Kidney (tissue), 14 donors: ENCODE results near the gene AHNAK. TPM values are rescaled to one million over a fixed set of nuclear protein-coding genes. Genes with fewer than 3 reads are reported as not detected.

Experiments used
- DNase-seq, 5 donors: peaks; one replicate each; pipeline ENCODE4 v3.0.0-alpha.2; 2013 to 2020
- FAIRE-seq: peaks from 2 replicates; lab custom pipeline; 2012; peaks lifted over from hg19 to GRCh38; lab: Jason Lieb, UNC
- H3K27ac ChIP-seq, 2 donors: one replicate each; pipeline ENCODE4 v1.7.0; 2013; ENCODE audit warnings: low read depth in 2 of 2, low read length in 2 of 2, inconsistent platforms in 1 of 2
- H3K27me3 ChIP-seq: one replicate; pipeline ENCODE4 v1.7.1; 2013; ENCODE audit warnings: low read length, inconsistent platforms; ENCODE audit not compliant: control insufficient read depth, insufficient read depth
- H3K36me3 ChIP-seq, 3 donors: one replicate each; pipeline versions ENCODE4 v1.7.0 to v1.7.1; 2013; ENCODE audit warnings: low read length in 3 of 3, control low read depth in 1 of 3, inconsistent platforms in 1 of 3; ENCODE audit not compliant: insufficient read depth in 3 of 3, control insufficient read depth in 2 of 3
- H3K4me1 ChIP-seq, 3 donors: one replicate each; pipeline versions ENCODE4 v1.7.0 to v1.7.1; 2013; ENCODE audit warnings: low read length in 3 of 3, inconsistent platforms in 1 of 3, low read depth in 1 of 3; ENCODE audit not compliant: control insufficient read depth in 2 of 3, insufficient read depth in 2 of 3
- H3K4me3 ChIP-seq, 3 donors: one replicate each; pipeline versions ENCODE4 v1.7.0 to v1.8.1; 2013; ENCODE audit warnings: low read length in 3 of 3, control low read depth in 1 of 3, inconsistent platforms in 1 of 3
- H3K9ac ChIP-seq, 3 donors: one replicate each; pipeline versions ENCODE4 v1.7.0 to v1.7.1; 2013; ENCODE audit warnings: low read length in 3 of 3, control low read depth in 1 of 3, inconsistent platforms in 1 of 3
- H3K9me3 ChIP-seq, 3 donors: one replicate each; pipeline versions ENCODE4 v1.7.0 to v1.7.1; 2013; ENCODE audit warnings: low read length in 3 of 3, control low read depth in 1 of 3, inconsistent platforms in 1 of 3; ENCODE audit not compliant: control insufficient read depth in 2 of 3, insufficient read depth in 1 of 3
- CTCF ChIP-seq: IDR thresholded peaks from 3 replicates; pipeline ENCODE4 v1.5.1; 2012; ENCODE audit warnings: mild to moderate bottlenecking, moderate library complexity, borderline replicate concordance; ENCODE audit not compliant: insufficient read depth; ENCODE audit errors: extremely low read depth
- intact Hi-C: fragments of 100-400 bp; cut with DNase I; formaldehyde crosslinking; loops from one replicate; pipeline ENCODE4 v1.11.1; 2022
- polyA plus RNA-seq: library from polyadenylated mRNA; stranded (reverse); fragments of 350-450 nt; fragmentation: Illumina TruSeq; extraction: RNeasy Lipid Tissue Mini Kit (QIAGEN cat#74804); gene quantifications from one replicate; pipeline ENCODE4 v1.2.3, GENCODE V29; 2014; ENCODE audit warnings: low read depth, low replicate concordance; ENCODE audit not compliant: insufficient read depth
- total RNA-seq: library from RNA; stranded (reverse); fragmentation: NEBNext Ultra II Directional; extraction: Animal tissue kit (Norgen Biotek cat#: 25700); gene quantifications from one replicate; pipeline ENCODE4 v1.2.1, GENCODE V29; 2021
- donor health status: control.
- donor health status: control.
- donor health status: control.
- donor health status: control.
- donor health status: control.
- donor health status: DM: yes; HTN: yes; CAD: no.
- donor health status: Normal renal cell carcinoma (clear cell type).

The AHNAK gene
- total and polyA plus RNA-seq, 2 donors from 2014 or later, result 36.6 to 700 TPM

GRCh38 chr11:62409831-62410230 lies 136.8 kb downstream of the AHNAK start:
- intact Hi-C loops, result no loop called here
- FAIRE-seq, result no peak
- no peaks in the 10 kb centered on the region for H3K27me3 ChIP-seq
- H3K9me3 ChIP-seq, result no peaks in the 10 kb centered on the region
- no peaks in the 10 kb centered on the region for H3K4me1 ChIP-seq
- H3K4me3 ChIP-seq, result no peak overlapping the region
- H3K27ac ChIP-seq, result no peak overlapping the region
- no peak overlapping the region for H3K9ac ChIP-seq
- no peak for TF ChIP-seq CTCF
- no peaks in the 10 kb centered on the region for H3K36me3 ChIP-seq
- DNase-seq, result no peak

GRCh38 chr11:62406034-62406433 lies 140.6 kb downstream of the AHNAK start:
- no peak overlapping the region for H3K4me3 ChIP-seq
- TF ChIP-seq CTCF, result no peak
- FAIRE-seq (no peak), DNase-seq (no peak)
- H3K27ac ChIP-seq, result no peak overlapping the region
- H3K36me3 ChIP-seq, result no peaks in the 10 kb centered on the region
- H3K9ac ChIP-seq, result no peak overlapping the region
- H3K9me3 ChIP-seq, result no peaks in the 10 kb centered on the region
- peaks cover 0 to 10% (median 0%) of the 10 kb centered on the region in 3 donors for H3K4me1 ChIP-seq
- intact Hi-C loops, result no loop called here
- no peaks in the 10 kb centered on the region for H3K27me3 ChIP-seq

- no peak overlapping the region for H3K9ac ChIP-seq
- DNase-seq, result no peak
- intact Hi-C loops, result no loop called here
- no peaks in the 10 kb centered on the region for H3K9me3 ChIP-seq
- H3K4me3 ChIP-seq, result no peak overlapping the region
- no peak for FAIRE-seq
- no peaks in the 10 kb centered on the region for H3K36me3 ChIP-seq
- H3K27me3 ChIP-seq, result no peaks in the 10 kb centered on the region
- H3K27ac ChIP-seq, result no peak overlapping the region
- TF ChIP-seq CTCF, result no peak
- peaks cover 0 to 13% (median 0%) of the 10 kb centered on the region in 3 donors for H3K4me1 ChIP-seq
These were observed 141.7 kb downstream of the AHNAK start for GRCh38 chr11:62404901-62405300.

GRCh38 chr11:62404435-62404834 lies 142.2 kb downstream of the AHNAK start:
- intact Hi-C loops, result no loop called here

More at GRCh38 chr11:62404435-62404834, 142.2 kb downstream of the AHNAK start:
- Histone ChIP-seq H3K36me3 (no peaks in the 10 kb centered on the region), H3K4me1 (peaks cover 0 to 16% (median 0%) of the 10 kb centered on the region in 3 donors), H3K9ac (no peak overlapping the region), H3K27ac (no peak overlapping the region), H3K4me3 (no peak overlapping the region), H3K27me3 (no peaks in the 10 kb centered on the region), H3K9me3 (no peaks in the 10 kb centered on the region)
- DNase-seq (no peak), FAIRE-seq (no peak)
- TF ChIP-seq CTCF, result no peak
